GM21717 (cell line): ENCODE measurements around the gene INS.
"Not testable (repeated sequence)": the region's sequence is repeated elsewhere in the genome, so short reads cannot be mapped to it uniquely, and the experiment has no call there.

Experiments used
- ATAC-seq: cut with Tn5 transposase; IDR thresholded peaks from one replicate; pipeline ENCODE4 v1.9.1; 2021; ENCODE audit warnings: mild to moderate bottlenecking, moderate library complexity; ENCODE audit not compliant: unreplicated experiment

Gene INS

DNA sequence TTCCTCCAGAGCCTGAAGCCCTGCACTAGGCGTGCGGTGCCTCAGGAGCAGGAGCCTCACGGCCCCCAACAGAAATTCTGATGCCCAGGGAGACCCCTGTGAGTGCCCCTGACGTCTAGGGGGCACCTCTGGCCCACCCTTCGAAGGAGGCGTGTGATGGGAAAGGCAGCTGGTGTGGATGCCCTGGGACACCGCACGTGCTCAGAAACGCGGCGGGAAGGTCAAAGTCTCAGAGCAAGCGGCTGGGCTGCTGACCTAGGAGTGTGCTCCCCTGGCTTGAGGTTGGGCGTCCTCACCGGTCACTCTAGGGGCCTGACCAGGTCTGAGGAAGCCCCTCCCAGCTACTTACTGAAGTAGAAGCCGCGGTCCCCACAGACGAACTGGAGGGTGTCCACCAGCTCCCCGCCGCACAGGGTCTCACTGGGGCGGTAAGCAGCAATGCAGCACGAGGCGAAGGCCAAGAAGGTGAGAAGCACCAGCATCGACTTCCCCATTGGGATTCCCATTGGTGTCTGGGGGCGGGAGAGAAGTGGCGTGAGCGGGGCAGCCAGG, 25.9 kb downstream of the INS start:
- ATAC-seq = no peak

DNA sequence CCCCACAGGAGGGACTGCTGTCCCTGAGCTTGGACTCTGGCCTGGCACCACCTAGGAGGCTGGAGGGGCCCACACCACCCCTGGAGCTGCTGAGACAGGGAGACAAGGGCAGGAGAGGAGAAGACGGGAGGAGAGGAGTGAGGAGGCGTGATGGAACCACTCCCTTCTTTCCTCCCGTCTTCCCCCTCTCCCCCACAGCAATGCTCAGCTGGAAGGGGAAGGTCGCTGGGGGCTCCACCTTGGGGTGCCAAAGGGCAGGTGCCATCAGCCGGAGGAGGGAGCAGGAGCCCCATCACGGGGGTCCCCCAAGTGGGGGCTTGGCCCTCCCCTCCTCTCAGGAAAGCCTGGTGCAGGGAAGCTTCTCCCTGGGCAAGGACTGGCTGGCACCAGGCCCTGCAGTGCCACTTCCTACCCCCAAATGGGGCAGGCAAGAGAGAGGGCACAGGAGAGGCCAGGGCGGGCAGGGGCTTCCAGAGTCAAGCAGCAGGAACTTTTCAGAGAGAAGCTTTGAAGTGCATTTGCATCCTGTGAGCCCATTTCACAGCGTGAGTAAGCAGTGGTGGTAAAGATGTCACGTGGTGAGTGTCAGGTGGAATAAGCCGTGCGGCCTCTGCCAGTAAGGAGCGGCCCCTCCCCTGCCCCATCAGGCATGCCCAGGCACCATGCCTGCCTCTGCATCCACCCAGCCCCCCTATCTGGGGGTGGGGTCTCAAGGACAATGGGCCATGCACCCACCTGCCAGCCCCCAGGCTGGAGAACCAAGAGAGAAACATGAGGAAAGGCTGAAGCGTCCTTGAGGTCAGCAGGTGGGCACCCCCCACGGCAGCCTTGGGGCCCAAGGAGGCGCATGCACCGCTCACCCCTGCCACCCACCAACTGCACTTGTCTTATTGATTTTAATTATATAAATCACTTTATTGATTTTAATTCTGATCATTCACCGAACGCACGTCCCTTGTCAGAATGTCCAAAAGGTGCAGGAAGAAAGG, 26.7 kb downstream of the INS start:
- ATAC-seq = no peak

- ATAC-seq = no peak
Measured at GRCh38 chr11:2133241-2134021, 27.6 kb downstream of the INS start.

DNA sequence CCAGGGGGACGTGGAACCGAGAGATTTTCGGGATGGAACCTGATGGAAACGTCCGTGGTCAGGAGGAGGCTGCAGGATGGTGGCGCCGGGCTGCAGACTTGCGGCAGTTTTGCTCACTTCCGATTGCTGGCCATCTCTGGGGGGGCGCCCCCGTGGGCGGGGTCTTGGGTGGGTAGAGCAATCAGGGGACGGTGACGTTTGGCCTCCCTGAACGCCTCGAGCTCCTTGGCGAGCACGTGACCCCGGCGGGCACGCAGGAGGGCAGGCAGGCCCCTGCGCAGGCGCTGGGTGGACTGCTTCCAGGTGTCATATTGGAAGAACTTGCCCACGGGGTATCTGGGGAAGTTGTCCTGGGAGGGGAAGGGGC, 28.2 kb downstream of the INS start:
- no peak for ATAC-seq

DNA sequence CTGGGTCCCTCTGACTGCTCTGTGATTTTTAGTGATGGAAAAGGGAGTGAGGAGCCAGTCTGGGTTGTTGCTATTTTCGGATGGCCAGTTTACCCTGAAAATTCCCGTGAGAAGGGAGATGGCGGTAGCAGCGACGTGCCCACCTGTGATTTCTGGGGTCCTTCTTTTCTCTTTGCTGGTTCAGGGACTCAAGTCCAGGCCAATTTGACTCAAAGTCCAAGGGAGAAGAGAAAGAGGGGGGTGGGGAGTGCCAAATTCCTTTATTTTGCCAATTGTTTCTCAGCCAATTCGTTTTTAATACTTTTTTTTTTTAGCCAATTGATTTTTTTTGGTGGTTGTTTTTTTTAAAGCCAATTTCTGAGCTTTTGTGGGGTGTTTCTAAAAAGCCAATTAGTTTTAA, 28.8 kb downstream of the INS start:
- no peak for ATAC-seq

- no peak for ATAC-seq
Measured at GRCh38 chr11:2131371-2132236, 29.4 kb downstream of the INS start.

GRCh38 chr11:2130881-2131352, 30.1 kb downstream of the INS start:
- ATAC-seq = no peak

GRCh38 chr11:2129699-2130366, 31.2 kb downstream of the INS start:
- no peak for ATAC-seq

- no peak for ATAC-seq
Measured at GRCh38 chr11:2129308-2129698, 31.7 kb downstream of the INS start.

GRCh38 chr11:2128511-2129307, 32.3 kb downstream of the INS start:
- no peak for ATAC-seq

DNA sequence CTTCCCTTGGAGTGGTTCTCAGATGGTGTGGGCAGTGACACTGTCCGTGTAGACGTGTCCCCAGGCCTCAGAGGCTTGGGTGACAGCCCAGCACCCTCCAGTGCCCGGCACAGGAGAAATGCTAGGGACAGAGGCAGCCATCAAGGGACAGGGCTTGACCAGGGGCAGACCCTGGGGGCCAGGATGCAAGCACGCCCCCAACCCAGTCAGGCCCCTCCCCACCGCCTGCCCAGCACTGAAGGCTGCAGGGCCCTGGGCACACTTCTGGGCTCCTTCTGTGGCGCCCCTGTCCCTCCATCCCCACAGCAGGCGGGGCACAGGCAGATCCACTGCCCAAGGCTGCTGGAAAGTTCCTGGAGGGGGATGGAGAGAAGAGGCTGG, 32.9 kb downstream of the INS start:
- ATAC-seq = no peak

- no peak for ATAC-seq
Measured at GRCh38 chr11:2127482-2128129, 33.4 kb downstream of the INS start.

GRCh38 chr11:2126520-2127085, 34.4 kb downstream of the INS start:
- ATAC-seq = no peak

GRCh38 chr11:2124736-2125484, 36.1 kb downstream of the INS start:
- ATAC-seq = not testable (repeated sequence)

- no peak for ATAC-seq
Measured at GRCh38 chr11:2123628-2123960, 37.4 kb downstream of the INS start.

DNA sequence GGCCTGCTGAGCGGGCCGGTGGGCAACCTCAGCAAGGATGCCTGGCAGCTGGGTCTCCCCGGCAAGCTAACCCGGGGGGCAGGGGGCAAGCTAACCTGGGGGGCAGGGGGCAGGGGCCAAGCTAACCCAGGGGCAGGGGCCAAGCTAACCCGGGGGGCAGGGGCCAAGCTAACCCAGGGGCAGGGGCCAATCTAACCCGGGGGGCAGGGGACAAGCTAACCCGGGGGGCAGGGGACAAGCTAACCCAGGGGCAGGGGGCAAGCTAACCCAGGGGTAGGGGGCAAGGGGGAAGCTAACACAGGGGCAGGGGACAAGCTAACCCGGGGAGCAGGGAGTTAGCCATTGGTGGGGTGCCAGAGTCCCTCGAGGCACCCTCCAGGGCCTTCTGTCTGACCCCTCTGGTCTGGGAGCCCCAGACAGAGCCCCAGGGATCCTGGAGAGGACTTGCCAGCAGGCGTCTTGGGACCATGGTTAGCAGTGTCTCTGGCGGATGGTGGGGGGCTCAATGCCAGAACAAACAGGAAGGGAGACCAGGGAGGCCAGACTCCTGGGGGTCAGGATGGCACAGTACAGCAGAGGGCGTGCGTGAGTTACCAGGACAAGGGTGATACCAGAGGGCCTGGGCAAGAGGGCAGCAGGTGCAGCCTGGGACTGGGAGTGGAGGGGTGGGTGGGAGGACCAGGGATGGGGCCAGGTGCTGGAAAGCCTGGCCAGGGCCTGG, 37.9 kb downstream of the INS start:
- ATAC-seq = no peak

GRCh38 chr11:2122222-2122906, 38.6 kb downstream of the INS start:
- no peak for ATAC-seq
